Ramos (cell line): ENCODE results near the gene EEF1AKMT3.

ENCODE experiments used
- in situ Hi-C: fragments of 300-500 bp; cut with MboI; formaldehyde crosslinking; loops from one replicate; pipeline ENCODE4 v1.14.3; 2022; ENCODE audit warnings: low sequenced_read_pairs; ENCODE audit not compliant: unreplicated experiment

EEF1AKMT3 gene

GRCh38 chr12:57734591-57734990 is 37.8 kb upstream of the EEF1AKMT3 start:
- in situ Hi-C loops, result no loop called here

DNA sequence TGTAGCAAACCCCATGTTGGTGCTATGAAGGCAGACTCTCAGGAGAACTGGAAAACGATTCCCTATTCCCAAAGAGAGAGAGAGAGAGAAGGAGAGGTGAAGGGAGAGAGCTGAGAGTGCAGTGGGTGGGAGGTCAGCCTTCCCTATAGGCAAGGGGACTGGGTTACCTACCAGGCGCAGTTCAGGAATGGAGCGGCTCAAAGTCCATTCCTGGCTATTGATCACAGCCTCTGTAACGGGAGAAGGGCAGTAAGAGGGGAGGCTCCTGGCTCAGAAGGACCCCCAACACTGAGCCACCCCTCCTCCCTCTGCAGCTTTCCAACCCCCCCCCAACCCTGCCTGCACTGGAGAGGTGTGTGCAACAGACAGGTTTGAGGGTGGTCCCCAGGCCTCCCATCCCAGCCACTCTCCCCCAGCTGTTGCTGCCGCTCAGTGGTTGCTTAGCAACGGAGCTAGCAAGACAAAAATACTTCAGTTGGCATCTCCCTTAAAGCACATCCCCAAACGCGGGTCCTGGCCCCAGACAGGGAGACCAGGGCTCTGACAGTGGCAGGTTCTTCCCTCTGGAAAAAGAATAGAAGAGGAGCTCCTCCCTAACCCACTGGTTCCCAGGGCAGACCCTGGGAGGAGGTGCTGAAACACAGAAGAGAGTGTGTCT is 37.1 kb upstream of the EEF1AKMT3 start:
- in situ Hi-C loops, result no loop called here

DNA sequence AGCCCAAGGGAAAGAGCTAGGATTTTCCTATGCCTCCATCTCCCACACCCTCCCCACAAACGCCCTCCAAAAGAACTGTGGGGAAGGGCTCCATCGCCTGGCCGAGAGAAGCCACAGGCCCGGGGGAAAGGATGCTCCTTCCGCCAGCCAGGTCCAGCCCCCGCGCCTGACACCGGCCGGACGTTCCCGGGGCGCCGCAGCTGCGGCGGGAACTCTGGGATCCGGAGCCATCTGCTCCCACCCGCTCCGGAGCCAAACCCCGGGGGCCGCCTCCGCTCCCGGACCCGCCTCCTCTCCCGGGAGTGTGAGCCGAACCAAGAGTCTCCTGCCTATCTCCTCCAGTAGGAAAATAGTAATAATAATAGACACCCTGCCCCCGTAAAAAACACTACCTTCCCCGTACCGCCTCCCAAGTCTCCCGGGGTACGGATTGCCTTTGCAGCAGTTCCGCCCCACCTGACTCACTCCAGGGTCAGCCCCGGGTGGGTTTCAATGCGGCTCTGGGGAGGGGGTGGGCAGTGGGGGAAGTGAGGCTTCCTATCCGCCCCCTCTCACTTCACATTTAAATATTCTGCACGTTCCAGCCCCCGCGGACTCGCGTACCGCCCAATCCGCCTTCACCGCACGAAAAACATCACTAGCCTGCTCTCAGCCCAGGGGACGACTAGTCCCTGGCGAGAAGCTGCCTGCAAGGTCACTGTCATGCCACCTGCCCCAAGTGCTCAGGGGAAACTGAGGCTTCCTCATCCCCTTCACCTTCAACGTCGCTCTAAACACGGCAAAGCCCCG is 36.3 kb upstream of the EEF1AKMT3 start:
- in situ Hi-C loops, result no loop called here

GRCh38 chr12:57736741-57737466 is 35.5 kb upstream of the EEF1AKMT3 start:
- in situ Hi-C loops, result no loop called here

- in situ Hi-C loops, result no loop called here
Observed at GRCh38 chr12:57737467-57738460, 34.6 kb upstream of the EEF1AKMT3 start.

DNA sequence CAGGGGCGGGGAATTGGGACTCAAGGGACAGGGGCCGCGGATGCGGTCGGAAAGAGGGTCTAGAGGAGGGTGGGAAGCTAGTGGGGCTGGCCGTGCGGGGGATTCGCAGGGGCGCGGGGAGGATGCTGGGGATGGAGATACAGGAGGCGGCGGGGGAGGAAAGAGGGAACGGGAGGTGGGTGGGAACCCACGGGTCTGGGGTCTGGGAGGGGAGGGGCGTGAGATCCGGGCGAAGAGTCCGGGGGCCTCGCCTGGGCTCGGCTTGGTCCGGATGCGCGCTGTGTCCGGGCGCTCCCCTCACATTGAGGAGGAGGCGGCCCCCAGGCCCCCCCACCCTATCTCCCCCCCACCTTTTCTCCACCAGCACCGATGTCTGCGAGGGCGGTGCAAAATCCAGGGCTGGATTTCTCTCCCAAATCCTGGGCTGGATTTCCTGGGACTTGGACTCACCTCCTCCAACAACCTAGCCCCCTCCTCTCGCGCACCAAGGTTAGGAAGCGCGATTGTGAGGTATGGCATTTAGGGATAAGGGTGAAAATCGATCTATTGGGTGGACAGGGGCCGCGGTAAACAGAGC is 33.7 kb upstream of the EEF1AKMT3 start, which contains the start of gene AGAP2:
TSS of gene AGAP2 (minus strand) at position 82 of the 577 bp plus-strand sequence. CDS start 496 bp downstream, outside the sequence.
- in situ Hi-C loops, result no loop called here

DNA sequence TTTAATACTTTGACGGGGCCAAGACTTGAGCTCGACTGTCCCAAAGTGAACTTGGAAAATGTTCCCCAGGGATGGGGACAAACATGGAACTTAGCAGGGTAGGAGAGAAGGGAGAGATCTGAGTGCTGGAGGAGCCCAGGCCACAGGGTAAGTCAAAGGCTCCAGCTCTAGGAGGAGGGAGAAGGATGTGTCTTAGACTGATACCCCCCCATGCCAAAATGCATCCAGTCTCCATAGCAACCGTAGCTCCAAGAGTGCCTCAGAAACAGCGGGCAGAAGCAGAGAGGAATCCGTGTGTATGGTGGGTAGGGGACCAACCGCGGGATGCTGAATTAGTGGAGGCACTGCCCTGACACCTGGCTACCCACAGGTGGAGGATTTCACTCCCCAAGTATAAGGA is 33.0 kb upstream of the EEF1AKMT3 start:
- in situ Hi-C loops, result no loop called here

GRCh38 chr12:57739914-57740538 is 32.4 kb upstream of the EEF1AKMT3 start:
- in situ Hi-C loops, result no loop called here

- in situ Hi-C loops, result no loop called here
Observed at GRCh38 chr12:57740656-57741412, 31.6 kb upstream of the EEF1AKMT3 start.

DNA sequence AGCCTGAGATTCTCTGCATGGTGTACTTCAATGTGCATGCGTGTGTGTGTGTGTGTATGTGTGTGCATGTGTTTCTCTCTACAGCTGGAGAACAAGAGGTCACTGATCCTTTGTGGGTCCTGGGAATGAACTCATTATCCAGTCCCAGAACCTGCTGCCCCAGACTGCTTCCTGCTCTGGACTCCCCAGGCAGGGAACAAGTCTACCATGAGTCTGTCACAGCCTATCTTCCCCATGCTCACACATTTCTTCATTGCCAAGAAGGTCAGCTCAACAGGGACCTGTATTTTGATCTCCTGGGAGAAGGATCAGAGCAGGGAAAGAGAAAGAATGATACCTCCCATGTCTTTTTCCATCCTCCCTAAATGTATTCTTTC is 31.0 kb upstream of the EEF1AKMT3 start:
- in situ Hi-C loops, result no loop called here

DNA sequence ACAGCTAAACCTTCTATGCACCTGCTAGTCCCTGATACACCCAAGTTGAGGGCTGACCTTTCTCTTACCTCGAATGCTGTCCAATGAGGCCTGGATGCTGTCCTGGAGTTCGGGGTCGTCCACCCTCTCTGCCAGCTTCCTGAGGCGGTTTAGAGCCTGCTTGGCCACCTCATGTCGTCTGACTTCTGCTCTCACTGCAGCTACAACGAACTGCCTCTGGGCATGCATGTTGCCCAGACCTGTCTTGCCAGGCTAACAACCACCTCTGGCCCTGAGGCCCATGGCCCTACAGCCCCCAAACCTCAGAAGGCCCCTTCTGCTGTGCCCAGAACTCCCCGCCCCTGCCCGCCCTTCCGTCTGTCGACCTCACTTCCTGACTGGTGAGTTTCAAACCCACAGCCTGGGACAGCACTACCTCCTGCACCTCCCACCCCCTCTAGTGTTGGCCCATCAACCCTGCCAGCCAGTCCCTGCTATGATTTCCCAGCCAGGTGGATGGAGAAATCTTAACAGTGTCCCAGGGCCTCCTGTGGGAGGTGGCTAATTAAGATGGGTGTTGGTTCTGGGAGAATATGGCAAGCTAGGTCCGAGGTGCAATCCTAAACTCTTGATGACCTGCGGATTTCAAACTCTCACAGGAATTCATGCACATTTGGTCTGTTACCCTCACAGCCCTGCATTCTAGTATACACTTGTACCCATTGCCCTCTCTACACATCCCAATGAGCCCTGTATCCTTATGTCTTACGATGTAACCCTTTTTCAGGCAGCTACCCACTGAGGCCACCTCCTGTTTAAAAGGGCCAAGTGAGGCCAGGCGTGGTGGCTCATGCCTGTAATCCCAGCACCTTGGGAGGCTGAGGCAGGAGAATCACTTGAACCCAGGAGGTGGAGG is 30.3 kb upstream of the EEF1AKMT3 start:
- in situ Hi-C loops, result no loop called here

DNA sequence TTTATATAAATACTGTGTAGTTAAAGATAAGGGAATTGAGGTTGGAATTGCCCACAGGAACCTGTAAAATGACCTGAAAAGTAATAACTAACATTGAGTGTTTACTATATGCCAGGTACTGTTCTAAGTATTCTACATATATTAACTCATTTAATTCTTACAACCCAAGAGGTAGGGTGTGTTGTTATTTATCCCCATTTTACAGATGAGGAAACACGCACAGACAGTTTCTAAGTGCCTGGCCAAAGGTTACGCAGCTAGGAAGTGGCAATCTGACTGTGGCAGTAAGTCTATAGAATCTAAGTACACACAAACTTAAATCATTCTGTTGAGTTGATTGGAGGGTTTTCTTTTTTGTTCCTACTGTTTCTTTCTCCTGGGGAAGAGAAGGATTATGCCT is 28.6 kb upstream of the EEF1AKMT3 start:
- in situ Hi-C loops, result no loop called here

DNA sequence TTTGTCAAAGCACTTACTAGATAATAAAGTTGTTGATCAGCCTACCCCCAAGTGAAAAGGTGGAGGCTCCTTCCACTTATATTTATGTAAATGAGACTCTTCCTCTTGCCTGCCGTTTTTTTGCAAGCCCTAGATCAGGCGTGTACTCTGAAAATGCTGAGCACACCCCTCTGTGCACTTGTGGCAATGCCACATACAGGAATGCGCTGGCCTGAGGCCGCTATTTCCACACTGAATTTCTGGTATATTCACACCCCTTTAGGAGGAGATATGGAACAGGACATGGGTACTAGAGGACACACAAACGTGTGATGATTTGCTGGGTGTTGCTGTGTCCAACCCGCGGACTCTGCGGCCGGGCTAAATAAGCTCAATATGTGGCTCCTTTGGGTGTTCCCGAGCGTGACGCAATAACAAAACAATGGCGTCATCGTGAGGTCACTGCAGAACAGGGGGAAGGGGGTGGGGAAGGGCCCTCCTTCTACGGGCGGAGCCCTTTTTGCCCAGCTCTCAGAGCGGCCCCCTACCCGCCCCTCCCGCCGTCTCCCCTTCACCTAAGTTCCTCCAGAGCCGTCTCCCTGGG is 28.1 kb upstream of the EEF1AKMT3 start:
- in situ Hi-C loops, result no loop called here

GRCh38 chr12:57744777-57745484 is 27.5 kb upstream of the EEF1AKMT3 start, which contains the start of gene TSPAN31:
Gene TSPAN31 (plus strand): TSS chr12:57745039. CDS start chr12:57745155, 116 bp downstream.
- in situ Hi-C loops, result no loop called here

GRCh38 chr12:57745485-57745881 is 26.9 kb upstream of the EEF1AKMT3 start:
- in situ Hi-C loops, result no loop called here

GRCh38 chr12:57746025-57746424 is 26.4 kb upstream of the EEF1AKMT3 start:
- in situ Hi-C loops, result no loop called here
